Testis (tissue), 3 donors: ENCODE results near the gene CCDC18. TPM values are rescaled to one million over a fixed set of nuclear protein-coding genes. Genes with fewer than 3 reads are reported as not detected.
"Not testable (repeated sequence)": the region's sequence is repeated elsewhere in the genome, so short reads cannot be mapped to it uniquely, and the experiment has no call there.

Experiments used
- DNase-seq: peaks from one replicate; pipeline ENCODE4 v3.0.0-alpha.2; 2019
- H3K27ac ChIP-seq, 2 donors: fragments of 200-600 bp; sonication (generic); one replicate each; pipeline ENCODE4 v1.5.1; 2019
- H3K27me3 ChIP-seq: fragments of 200-600 bp; sonication (generic); one replicate; pipeline ENCODE4 v1.5.1; 2019
- H3K36me3 ChIP-seq: fragments of 200-600 bp; sonication (generic); one replicate; pipeline ENCODE4 v1.5.1; 2017; ENCODE audit warnings: low read depth; ENCODE audit errors: missing control alignments
- H3K4me1 ChIP-seq: fragments of 200-600 bp; sonication (generic); one replicate; pipeline ENCODE4 v1.5.1; 2019
- H3K4me3 ChIP-seq, 2 donors: fragments of 200-600 bp; sonication (generic); one replicate each; pipeline ENCODE4 v1.5.1; 2017 to 2019
- H3K9me3 ChIP-seq: fragments of 200-600 bp; sonication (generic); one replicate; pipeline ENCODE4 v1.5.1; 2017
- CTCF ChIP-seq, 3 experiments: fragments of 450-650 bp in 2 of 3; fragments of 200-600 bp in 1 of 3; sonication (generic) in 1 of 3; IDR thresholded peaks; one replicate each; pipeline ENCODE4 v1.5.1; 2016 to 2019; ENCODE audit warnings: antibody characterized with exemption in 3 of 3, mild to moderate bottlenecking in 2 of 3, moderate library complexity in 1 of 3
- POLR2A ChIP-seq: fragments of 450-650 bp; IDR thresholded peaks from one replicate; pipeline ENCODE4 v1.6.1; 2017; ENCODE audit warnings: antibody characterized with exemption, mild to moderate bottlenecking, moderate library complexity
- WGBS, 2 donors: methylation state at CpG; one replicate each; pipeline ENCODE4 v1.1.5; 2018; 5-methylcytosine and 5-hydroxymethylcytosine counted together
- intact Hi-C: fragments of 100-400 bp; cut with DNase I; formaldehyde crosslinking; loops from one replicate; pipeline ENCODE4 v1.15.1; 2023; ENCODE audit warnings: low total_unique reads
- polyA plus RNA-seq: library from polyadenylated mRNA; stranded (reverse); fragments of 350-450 nt; fragmentation: Illumina TruSeq; extraction: RNeasy Lipid Tissue Mini Kit (QIAGEN cat#74804); gene quantifications from one replicate; pipeline ENCODE4 v1.2.3, GENCODE V29; 2014; ENCODE audit warnings: low read depth, low replicate concordance; ENCODE audit not compliant: insufficient read depth
- total RNA-seq, 2 donors: library from RNA; depleted of rRNA; stranded (reverse); fragments of >200 nt; gene quantifications; one replicate each; pipeline ENCODE4 v1.2.3, GENCODE V29; 2016

Gene CCDC18
- total and polyA plus RNA-seq, 3 donors from 2014 or later, result 3.9 to 38.3 (median 19.4) TPM

- 70 to 77% methylated on average over 2 of the region's 2 CpGs for WGBS, 2 donors
- TF ChIP-seq CTCF (IDR thresholded peaks at IDR 0.05), result no peak
- TF ChIP-seq POLR2A, result no peak
- Histone ChIP-seq H3K27me3 (no peaks in the 10 kb centered on the region), H3K36me3 (no peaks in the 10 kb centered on the region), H3K9me3 (no peaks in the 10 kb centered on the region), H3K4me3 (no peak overlapping the region), H3K4me1 (no peaks in the 10 kb centered on the region), H3K27ac (no peak overlapping the region)
- intact Hi-C loops, result no loop called here
- DNase-seq, result no peak
Measured at GRCh38 chr1:93159337-93159736, 21.2 kb upstream of the CCDC18 start.

GRCh38 chr1:93163314-93163713 lies 17.2 kb upstream of the CCDC18 start:
- H3K27ac ChIP-seq, H3K9me3 ChIP-seq, H3K4me3 ChIP-seq, H3K36me3 ChIP-seq, H3K4me1 ChIP-seq, H3K27me3 ChIP-seq, intact Hi-C loops, DNase-seq: not testable (repeated sequence)
- whole genome bisulfite sequencing, 2 donors, result 97 to 98% methylated on average over 8 of the region's 8 CpGs

- Histone ChIP-seq H3K9me3 (no peaks in the 10 kb centered on the region), H3K27ac (no peak overlapping the region), H3K27me3 (no peaks in the 10 kb centered on the region), H3K4me3 (no peak overlapping the region), H3K36me3 (no peaks in the 10 kb centered on the region), H3K4me1 (no peaks in the 10 kb centered on the region)
- 77 to 96% methylated on average over 2 of the region's 2 CpGs for WGBS, 2 donors
- intact Hi-C loops, result no loop called here
- no peak for DNase-seq
- no peak for TF ChIP-seq CTCF (IDR thresholded peaks at IDR 0.05)
- TF ChIP-seq POLR2A, result no peak
Measured at GRCh38 chr1:93164816-93165215, 15.7 kb upstream of the CCDC18 start.

- H3K9me3 ChIP-seq, H3K27ac ChIP-seq, H3K36me3 ChIP-seq, H3K27me3 ChIP-seq, intact Hi-C loops, DNase-seq, H3K4me3 ChIP-seq, H3K4me1 ChIP-seq: not testable (repeated sequence)
- WGBS, 2 donors, result 87 to 89% methylated on average over 1 of the region's 1 CpG
Measured at GRCh38 chr1:93165895-93166294, 14.6 kb upstream of the CCDC18 start.

GRCh38 chr1:93167006-93167405 lies 13.5 kb upstream of the CCDC18 start:
- Histone ChIP-seq H3K9me3 (no peaks in the 10 kb centered on the region), H3K4me3 (no peak overlapping the region), H3K4me1 (no peaks in the 10 kb centered on the region), H3K27me3 (no peaks in the 10 kb centered on the region), H3K36me3 (no peaks in the 10 kb centered on the region), H3K27ac (no peak overlapping the region)
- intact Hi-C loops, result no loop called here
- no peak for DNase-seq
- TF ChIP-seq POLR2A (no peak), CTCF (IDR thresholded peaks at IDR 0.05) (no peak)

GRCh38 chr1:93170141-93170678 lies 10.3 kb upstream of the CCDC18 start:
- H3K27ac ChIP-seq, H3K4me1 ChIP-seq, intact Hi-C loops, H3K27me3 ChIP-seq, H3K36me3 ChIP-seq, H3K9me3 ChIP-seq, DNase-seq: not testable (repeated sequence)
- H3K4me3 ChIP-seq, result peak overlapping the region in 1 of 2 donors; percentile 40
- 72 to 79% methylated on average over 10 to 31 of the region's 36 CpGs for WGBS, 2 donors
